Measurements from ENCODE around the gene STEAP3. TPM values are rescaled to one million over a fixed set of nuclear protein-coding genes. Genes with fewer than 3 reads are reported as not detected.

STEAP3 gene
- total RNA-seq, 2 donors from 2014 or later: 17.9 to 31.4 TPM

DNA sequence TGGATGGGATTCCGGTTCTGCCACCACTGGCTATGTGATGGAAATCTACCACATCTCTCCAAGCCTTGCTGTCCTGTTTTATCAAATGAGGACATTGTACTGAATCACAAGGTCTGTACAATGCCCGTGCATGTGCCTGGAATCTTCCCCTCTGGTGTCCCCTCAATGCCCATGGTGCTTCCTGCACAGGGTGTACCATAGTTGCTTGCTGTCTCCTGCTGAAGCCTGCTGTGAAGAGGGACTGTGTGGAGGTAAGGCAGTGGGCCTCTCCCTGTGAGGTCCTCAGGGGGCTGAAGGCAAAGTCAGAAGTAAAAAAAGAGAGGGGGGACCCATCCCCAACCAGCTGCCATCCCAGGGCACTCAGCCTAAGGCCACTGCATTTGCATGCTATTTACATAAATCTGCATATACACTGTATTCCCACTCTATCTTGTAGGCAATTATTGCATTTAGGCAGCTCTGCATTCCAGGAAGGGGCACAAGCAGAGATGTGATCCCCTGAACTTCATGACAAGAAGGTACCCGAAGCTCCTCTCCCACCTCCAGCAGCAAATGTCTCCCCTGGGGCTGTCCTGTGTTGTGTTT is 9.1 kb upstream of the STEAP3 start:
- ATAC-seq (ENCODE audit: insufficient number of reproducible peaks, low FRiP score, low read depth): no peak
- TF ChIP-seq, protein P1, sequence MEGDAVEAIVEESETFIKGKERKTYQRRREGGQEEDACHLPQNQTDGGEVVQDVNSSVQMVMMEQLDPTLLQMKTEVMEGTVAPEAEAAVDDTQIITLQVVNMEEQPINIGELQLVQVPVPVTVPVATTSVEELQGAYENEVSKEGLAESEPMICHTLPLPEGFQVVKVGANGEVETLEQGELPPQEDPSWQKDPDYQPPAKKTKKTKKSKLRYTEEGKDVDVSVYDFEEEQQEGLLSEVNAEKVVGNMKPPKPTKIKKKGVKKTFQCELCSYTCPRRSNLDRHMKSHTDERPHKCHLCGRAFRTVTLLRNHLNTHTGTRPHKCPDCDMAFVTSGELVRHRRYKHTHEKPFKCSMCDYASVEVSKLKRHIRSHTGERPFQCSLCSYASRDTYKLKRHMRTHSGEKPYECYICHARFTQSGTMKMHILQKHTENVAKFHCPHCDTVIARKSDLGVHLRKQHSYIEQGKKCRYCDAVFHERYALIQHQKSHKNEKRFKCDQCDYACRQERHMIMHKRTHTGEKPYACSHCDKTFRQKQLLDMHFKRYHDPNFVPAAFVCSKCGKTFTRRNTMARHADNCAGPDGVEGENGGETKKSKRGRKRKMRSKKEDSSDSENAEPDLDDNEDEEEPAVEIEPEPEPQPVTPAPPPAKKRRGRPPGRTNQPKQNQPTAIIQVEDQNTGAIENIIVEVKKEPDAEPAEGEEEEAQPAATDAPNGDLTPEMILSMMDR (IDR thresholded peaks at IDR 0.05): no peak

DNA sequence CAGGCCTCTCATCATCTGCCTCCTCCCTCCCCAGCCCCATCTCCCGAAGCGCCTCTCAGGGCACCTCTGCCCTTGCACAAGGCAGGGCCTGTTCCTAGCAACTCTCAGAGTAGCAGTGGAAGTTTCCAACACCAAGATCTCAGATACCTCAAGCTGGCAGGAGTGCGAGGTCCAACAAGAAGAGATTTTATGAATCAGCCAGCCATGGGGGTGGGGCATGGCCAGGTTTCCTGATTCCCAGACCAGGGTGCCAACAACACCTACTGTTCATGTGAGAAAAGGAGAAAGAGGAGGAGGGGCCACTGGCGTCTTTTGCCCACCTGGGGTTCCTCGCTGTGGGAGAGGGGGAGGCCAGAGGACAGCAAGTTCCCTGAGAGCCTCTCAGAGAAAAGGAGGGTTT is 6.6 kb upstream of the STEAP3 start:
- no peaks in the 10 kb centered on the region for H3K4me1 ChIP-seq (ENCODE audit: control insufficient read depth in 1 of 2, low read depth in 2 of 2)
- ATAC-seq (ENCODE audit: insufficient number of reproducible peaks, low FRiP score, low read depth) (no peak), DNase-seq (ENCODE audit: low spot score) (no peak)
- H3K4me3 ChIP-seq: no peak overlapping the region
- no peaks in the 10 kb centered on the region for H3K9me3 ChIP-seq
- TF ChIP-seq, protein P1 (IDR thresholded peaks at IDR 0.05): no peak
- no peaks in the 10 kb centered on the region for H3K36me3 ChIP-seq
- no peak overlapping the region for H3K27ac ChIP-seq
- no peaks in the 10 kb centered on the region for H3K27me3 ChIP-seq (replicated peaks; ENCODE audit: insufficient read depth)

More for the DNA sequence above, 9.1 kb upstream of the STEAP3 start:
- no peaks in the 10 kb centered on the region for H3K27me3 ChIP-seq (replicated peaks; ENCODE audit: insufficient read depth)
- no peaks in the 10 kb centered on the region for H3K4me1 ChIP-seq (ENCODE audit: control insufficient read depth in 1 of 2, low read depth in 2 of 2)
- no peak for DNase-seq (ENCODE audit: low spot score)
- H3K27ac ChIP-seq: no peak overlapping the region
- no peaks in the 10 kb centered on the region for H3K9me3 ChIP-seq
- H3K4me3 ChIP-seq: no peak overlapping the region
- no peaks in the 10 kb centered on the region for H3K36me3 ChIP-seq

DNA sequence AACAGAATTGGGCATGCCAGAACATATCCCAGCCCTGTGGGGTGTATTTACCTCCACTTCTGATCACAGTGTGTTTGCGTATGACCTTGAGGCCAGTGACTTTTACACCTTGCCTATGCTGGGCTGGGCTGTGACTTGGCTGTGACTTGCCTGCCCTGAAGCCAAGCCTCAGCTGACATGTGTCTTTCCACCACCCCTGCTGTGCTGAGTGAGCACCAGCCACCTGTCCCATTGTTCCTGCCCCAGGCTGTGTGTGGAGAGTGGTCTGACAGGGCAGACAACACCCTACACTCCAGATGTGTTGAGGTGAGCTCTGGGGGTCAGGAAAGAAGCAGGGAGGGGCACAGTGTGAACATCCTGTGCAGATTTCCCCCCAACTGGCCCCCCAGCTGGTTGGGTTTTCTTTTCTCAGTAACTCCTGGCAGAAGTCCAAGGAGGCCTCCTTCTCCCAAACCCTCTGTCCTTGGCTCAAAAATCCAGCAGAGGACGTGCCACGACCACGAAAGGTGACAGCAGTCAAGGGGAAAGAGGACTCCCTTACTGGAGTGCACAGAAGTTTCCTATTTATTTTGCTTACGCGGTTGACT is 5.1 kb upstream of the STEAP3 start:
- Histone ChIP-seq H3K9me3 (no peaks in the 10 kb centered on the region), H3K4me3 (no peak overlapping the region), H3K36me3 (no peaks in the 10 kb centered on the region), H3K27ac (no peak overlapping the region), H3K4me1 (ENCODE audit: control insufficient read depth in 1 of 2, low read depth in 2 of 2) (peaks cover 0 to 7% of the 10 kb centered on the region in 2 donors), H3K27me3 (replicated peaks; ENCODE audit: insufficient read depth) (no peaks in the 10 kb centered on the region)
- ATAC-seq (ENCODE audit: insufficient number of reproducible peaks, low FRiP score, low read depth): no peak
- DNase-seq (ENCODE audit: low spot score): no peak
- TF ChIP-seq, protein P1 (IDR thresholded peaks at IDR 0.05): no peak

DNA sequence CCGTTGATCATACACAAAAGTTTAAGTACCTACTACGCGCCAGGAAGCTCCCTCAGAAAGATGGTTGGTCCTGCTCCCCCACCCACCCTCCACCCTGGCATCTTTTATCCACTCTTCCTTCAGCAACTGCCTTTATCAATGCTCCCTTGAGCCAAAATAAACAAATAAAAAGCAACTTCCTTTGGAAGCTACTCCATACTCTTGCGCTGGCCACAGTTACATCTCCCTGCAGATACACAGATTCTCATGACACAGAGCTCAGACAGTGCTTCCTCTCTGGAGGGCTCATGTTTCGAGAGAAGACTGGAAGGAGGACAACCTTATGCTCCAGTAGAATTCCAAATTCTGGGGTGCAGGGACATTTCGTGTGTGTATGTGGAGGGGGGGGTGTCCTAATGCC is 3.8 kb upstream of the STEAP3 start:
- H3K4me3 ChIP-seq: no peak overlapping the region
- TF ChIP-seq, protein P1 (IDR thresholded peaks at IDR 0.05): no peak

DNA sequence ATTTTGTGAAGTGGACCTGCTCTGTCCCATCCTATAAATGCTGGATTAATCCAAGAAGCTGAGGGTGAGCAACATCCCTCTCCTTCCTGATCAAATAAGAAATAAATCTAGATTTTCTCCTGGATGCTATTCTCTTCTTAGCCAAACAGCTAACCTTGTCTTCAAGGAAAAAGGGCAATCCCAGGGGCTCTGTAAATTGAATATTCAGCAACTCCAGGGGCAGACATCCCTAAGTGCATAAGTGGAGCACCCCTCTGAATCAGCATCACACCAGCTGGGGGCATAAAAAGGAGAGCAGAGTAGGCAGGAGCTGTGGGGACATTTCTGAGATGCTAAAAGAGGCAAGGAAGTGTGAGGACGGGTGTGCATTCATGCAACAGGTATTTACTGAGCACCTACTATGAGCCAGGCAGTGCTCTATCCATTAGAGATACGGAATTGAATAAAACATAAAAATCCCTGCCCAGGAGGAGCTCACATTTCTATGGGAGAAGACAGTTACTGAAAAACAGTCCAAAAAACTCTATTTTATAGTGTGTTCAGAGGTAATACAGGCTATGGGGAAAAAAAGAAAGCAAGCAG is 2.8 kb upstream of the STEAP3 start:
- H3K9me3 ChIP-seq: no peaks in the 10 kb centered on the region
- TF ChIP-seq, protein P1 (IDR thresholded peaks at IDR 0.05): no peak
- no peak overlapping the region for H3K4me3 ChIP-seq
- ATAC-seq (ENCODE audit: insufficient number of reproducible peaks, low FRiP score, low read depth): no peak
- H3K27me3 ChIP-seq (replicated peaks; ENCODE audit: insufficient read depth): no peaks in the 10 kb centered on the region
- peaks cover 12 to 19% of the 10 kb centered on the region in 2 donors for H3K4me1 ChIP-seq (ENCODE audit: control insufficient read depth in 1 of 2, low read depth in 2 of 2)
- no peak for DNase-seq (ENCODE audit: low spot score)
- no peak overlapping the region for H3K27ac ChIP-seq
- no peaks in the 10 kb centered on the region for H3K36me3 ChIP-seq

More for the DNA sequence above, 3.8 kb upstream of the STEAP3 start:
- ATAC-seq (ENCODE audit: insufficient number of reproducible peaks, low FRiP score, low read depth) (no peak), DNase-seq (ENCODE audit: low spot score) (no peak)
- Histone ChIP-seq H3K4me1 (ENCODE audit: control insufficient read depth in 1 of 2, low read depth in 2 of 2) (peaks cover 7 to 16% of the 10 kb centered on the region in 2 donors), H3K36me3 (no peaks in the 10 kb centered on the region), H3K9me3 (no peaks in the 10 kb centered on the region), H3K27me3 (replicated peaks; ENCODE audit: insufficient read depth) (no peaks in the 10 kb centered on the region), H3K27ac (no peak overlapping the region)

Measured in thoracic aorta (tissue), 2 donors.